Measurements from ENCODE around the gene SULT1C3. TPM values are rescaled to one million over a fixed set of nuclear protein-coding genes. Genes with fewer than 3 reads are reported as not detected.

The SULT1C3 gene
- total and polyA plus RNA-seq, 2 of the 13 experiments (the other 11 are each of a cell fraction or from before 2014, with no cell fraction given), result not detected

GRCh38 chr2:108288534-108289106 lies 48.9 kb downstream of the SULT1C3 start, which contains the start of gene SULT1C2 (continued):
- TF ChIP-seq SNAPC4 (CRISPR knock-in tag; IDR thresholded peaks at IDR 0.05), result no peak
- peak; percentile 65 for TF ChIP-seq FOXA3 (CRISPR knock-in tag; IDR thresholded peaks at IDR 0.05)
- peak; percentile 56; the same call in 1 of the 2 replicates for TF ChIP-seq KAT8 (CRISPR knock-in tag; IDR thresholded peaks at IDR 0.05)

- in situ Hi-C loops (cut with HindIII; ENCODE audit: extremely low pct_ligation_motif_present, low pct_unique_long_range_greater_than_20kb) (no loop called here), intact Hi-C loops (cut with micrococcal nuclease; ENCODE audit: unreplicated experiment) (no loop called here)
- ATAC-seq (peak; percentile 88), DNase-seq (ENCODE audit: low spot score) (peak; percentile 35), FAIRE-seq (peak; percentile 23)
- 11% methylated on average over 4 of the region's 4 CpGs for WGBS (ENCODE audit: low lambda C conversion rate)
- H3K9me3 ChIP-seq (ENCODE audit: low read length), result no peaks in the 10 kb centered on the region
- H3K27me3 ChIP-seq (ENCODE audit: control insufficient read depth in 1 of 2, insufficient read depth in 2 of 2, low read length in 2 of 2), result no peaks in the 10 kb centered on the region
- no peaks in the 10 kb centered on the region for H3K36me3 ChIP-seq (replicated peaks in 1 of 2; ENCODE audit: control insufficient read depth in 1 of 2, insufficient read depth in 2 of 2, low read length in 2 of 2)
- ChIA-PET CTCF (ENCODE audit: low intra/inter-chr PET ratio, low total read pairs) (no interaction called here), POLR2A (interaction anchor here (1.1 kb wide), 1 partner anchor 22 kb away, joined by 3 read pairs; no protein-coding TSS in a partner anchor)
- peaks cover 31% of the 10 kb centered on the region for H3K4me1 ChIP-seq (ENCODE audit: insufficient read depth, low read length)
- BruUV-seq (replicated peaks), result no TSS peak
- no peak overlapping the region for H3K4me2 ChIP-seq (ENCODE audit: low read depth, low read length)
- no peaks in the 10 kb centered on the region for H3K79me2 ChIP-seq (ENCODE audit: insufficient read depth, low read length)
- no peak overlapping the region for H3K27ac ChIP-seq (ENCODE audit: extremely low read length, insufficient read depth, low read length)
- H3K4me3 ChIP-seq (replicated peaks in 1 of 3; ENCODE audit: insufficient read depth in 1 of 3, low read depth in 2 of 3, low read length in 3 of 3), result no peak overlapping the region
- no peaks in the 10 kb centered on the region for H4K20me1 ChIP-seq (ENCODE audit: insufficient read depth, low read length)
- no peak overlapping the region for H2AFZ ChIP-seq (ENCODE audit: low read length)
- H3K9ac ChIP-seq (ENCODE audit: insufficient read depth, low read depth, low read length), result no peak overlapping the region
- peak; percentile 65; the same call in 1 of the 2 replicates for TF ChIP-seq HNF4G (IDR thresholded peaks at IDR 0.05; ENCODE audit: borderline replicate concordance, low read depth, low read length)
- no peak for TF ChIP-seq HNF4G (CRISPR knock-in tag; IDR thresholded peaks at IDR 0.05; ENCODE audit: borderline replicate concordance, low read depth)
- TF ChIP-seq HNF4A (CRISPR knock-in tag; IDR thresholded peaks at IDR 0.05), result peak; percentile 91
- 0 out of 2 replicates have a peak, but pooled peaks have one; percentile 44 for TF ChIP-seq BCL6 (CRISPR knock-in tag; IDR thresholded peaks at IDR 0.05)
- no peak for TF ChIP-seq SRSF1 (optimal IDR thresholded peaks at IDR 0.05; ENCODE audit: low read depth, low read length)
- TF ChIP-seq TCF7L2 (IDR thresholded peaks at IDR 0.05; ENCODE audit: low read depth, low read length), result no peak
- no peak for TF ChIP-seq ZNF484 (CRISPR knock-in tag; IDR thresholded peaks at IDR 0.05; ENCODE audit: borderline replicate concordance, low read depth)
- TF ChIP-seq KDM1A (CRISPR knock-in tag; IDR thresholded peaks at IDR 0.05), result no peak
- TF ChIP-seq ZFP1 (CRISPR knock-in tag; IDR thresholded peaks at IDR 0.05), result no peak
- no peak for TF ChIP-seq IKZF1 (IDR thresholded peaks at IDR 0.05)
- TF ChIP-seq GTF3A (CRISPR knock-in tag; conservative IDR thresholded peaks at IDR 0.05), result no peak
- TF ChIP-seq EP300 (IDR thresholded peaks at IDR 0.05; ENCODE audit: low read depth in 2 of 2, low read length in 2 of 2), result 0 out of 4 replicates have a peak, but pooled peaks of 1 of the 2 experiments have one; percentile 3
- TF ChIP-seq EP300 (CRISPR knock-in tag; IDR thresholded peaks at IDR 0.05; ENCODE audit: borderline replicate concordance), result no peak
- TF ChIP-seq ZFP36L1 (CRISPR knock-in tag; IDR thresholded peaks at IDR 0.05), result no peak
- TF ChIP-seq ZNF564 (CRISPR knock-in tag; IDR thresholded peaks at IDR 0.05), result no peak
- no peak for TF ChIP-seq SIN3B (IDR thresholded peaks at IDR 0.05; ENCODE audit: low read length)
- no peak for TF ChIP-seq MTA3 (CRISPR knock-in tag; IDR thresholded peaks at IDR 0.05)
- no peak for TF ChIP-seq NCOA2 (CRISPR knock-in tag; IDR thresholded peaks at IDR 0.05)
- no peak for TF ChIP-seq FOXA1 (IDR thresholded peaks at IDR 0.05)
- TF ChIP-seq FOXA1 (CRISPR knock-in tag; IDR thresholded peaks at IDR 0.05), result no peak
Measured at GRCh38 chr2:108293850-108294249, 54.1 kb downstream of the SULT1C3 start.

Data from HepG2 (cell line).